DOHH2 (cell line): Measurements from ENCODE around the gene GHR.
A peak's percentile ranks its signal among the peaks of the same experiment; 100 is the strongest.

Experiments
- H3F3A ChIP-seq: fragments of 200-600 bp; sonication (generic), shearing (Covaris generic); 2 replicates; pipeline ENCODE4 v1.6.0; 2016; ENCODE audit warnings: antibody characterized with exemption, mild to moderate bottlenecking; ENCODE audit not compliant: control insufficient read depth, insufficient read depth
- H3K27ac ChIP-seq: fragments of 200-600 bp; sonication (generic); 2 replicates; pipeline ENCODE4 v1.5.1; 2014; ENCODE audit warnings: low read depth, mild to moderate bottlenecking, low read length, moderate library complexity
- H3K27me3 ChIP-seq: fragments of 200-600 bp; sonication (generic); 2 replicates; pipeline ENCODE4 v1.6.1; 2014; ENCODE audit warnings: mild to moderate bottlenecking, low read length, mixed read lengths; ENCODE audit not compliant: control insufficient read depth
- H3K36me3 ChIP-seq: fragments of 200-600 bp; sonication (generic); 2 replicates; pipeline ENCODE4 v1.6.1; 2014; ENCODE audit warnings: mild to moderate bottlenecking, low read length, moderate library complexity, mixed read lengths; ENCODE audit not compliant: control insufficient read depth
- H3K4me1 ChIP-seq: fragments of 200-600 bp; sonication (generic); 2 replicates; pipeline ENCODE4 v1.6.1; 2014; ENCODE audit warnings: mild to moderate bottlenecking, low read length, mixed read lengths; ENCODE audit not compliant: control insufficient read depth
- H3K4me2 ChIP-seq: fragments of 200-600 bp; sonication (generic); 2 replicates; pipeline ENCODE4 v1.6.0; 2014; ENCODE audit warnings: mild to moderate bottlenecking, low read length, moderate library complexity
- H3K4me3 ChIP-seq: fragments of 200-600 bp; sonication (generic); 2 replicates; pipeline ENCODE4 v1.5.1; 2014; ENCODE audit warnings: mild to moderate bottlenecking, low read length, mixed read lengths
- H3K79me2 ChIP-seq: fragments of 200-600 bp; sonication (generic); 2 replicates; pipeline ENCODE4 v1.6.1; 2014; ENCODE audit warnings: mild to moderate bottlenecking, low read length, mixed read lengths; ENCODE audit not compliant: control insufficient read depth
- H3K9me2 ChIP-seq: fragments of 200-600 bp; sonication (generic); replicated peaks from 2 replicates; pipeline ENCODE4 v1.6.1; 2014; ENCODE audit warnings: mild to moderate bottlenecking, low read length, mixed read lengths; ENCODE audit not compliant: control insufficient read depth
- H3K9me3 ChIP-seq: fragments of 200-600 bp; sonication (generic); 2 replicates; pipeline ENCODE4 v1.6.1; 2014; ENCODE audit warnings: antibody characterized with exemption, low read length, mixed read lengths; ENCODE audit not compliant: control insufficient read depth, insufficient read depth
- H4K20me1 ChIP-seq: fragments of 200-600 bp; sonication (generic); 2 replicates; pipeline ENCODE4 v1.6.0; 2014; ENCODE audit warnings: low read depth, mild to moderate bottlenecking, antibody characterized with exemption, low read length, moderate library complexity; ENCODE audit not compliant: control insufficient read depth, insufficient read depth
- EZH2phosphoT487 ChIP-seq: fragments of 200-600 bp; sonication (generic); IDR thresholded peaks from 2 replicates; pipeline ENCODE4 v1.6.1; 2017; ENCODE audit warnings: borderline replicate concordance, mild to moderate bottlenecking, antibody characterized with exemption, low read length, moderate library complexity, mixed read lengths
- TF ChIP-seq, protein P1 (sequence below): fragments of 200-600 bp; sonication (generic); IDR thresholded peaks from one replicate; pipeline ENCODE4 v1.5.1; 2014; ENCODE audit warnings: antibody characterized with exemption, mild to moderate bottlenecking, low read depth, low read length; ENCODE audit not compliant: poor library complexity, severe bottlenecking

GHR gene

DNA sequence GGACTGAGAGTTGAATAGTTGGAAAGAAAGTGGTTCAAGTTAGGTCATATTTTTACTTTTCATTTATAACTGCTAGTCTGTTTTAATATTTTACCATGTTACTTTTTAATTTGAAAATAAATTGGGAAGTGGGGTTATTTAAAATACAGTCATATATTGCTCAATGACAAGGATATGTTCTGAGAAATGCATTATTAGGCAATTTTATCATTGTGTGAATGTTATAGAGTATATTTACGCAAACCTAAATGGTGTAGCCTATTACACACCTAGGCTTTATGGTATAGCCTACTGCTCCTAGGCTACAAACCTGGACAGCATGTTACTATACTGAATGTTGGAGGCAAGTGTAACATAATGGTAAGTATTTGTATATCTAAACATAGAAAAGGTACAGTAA lies 338.6 kb downstream of the GHR start:
- peaks cover 11% of the 10 kb centered on the region for H3K4me1 ChIP-seq
- no peak for TF ChIP-seq EZH2phosphoT487
- TF ChIP-seq, protein P1, sequence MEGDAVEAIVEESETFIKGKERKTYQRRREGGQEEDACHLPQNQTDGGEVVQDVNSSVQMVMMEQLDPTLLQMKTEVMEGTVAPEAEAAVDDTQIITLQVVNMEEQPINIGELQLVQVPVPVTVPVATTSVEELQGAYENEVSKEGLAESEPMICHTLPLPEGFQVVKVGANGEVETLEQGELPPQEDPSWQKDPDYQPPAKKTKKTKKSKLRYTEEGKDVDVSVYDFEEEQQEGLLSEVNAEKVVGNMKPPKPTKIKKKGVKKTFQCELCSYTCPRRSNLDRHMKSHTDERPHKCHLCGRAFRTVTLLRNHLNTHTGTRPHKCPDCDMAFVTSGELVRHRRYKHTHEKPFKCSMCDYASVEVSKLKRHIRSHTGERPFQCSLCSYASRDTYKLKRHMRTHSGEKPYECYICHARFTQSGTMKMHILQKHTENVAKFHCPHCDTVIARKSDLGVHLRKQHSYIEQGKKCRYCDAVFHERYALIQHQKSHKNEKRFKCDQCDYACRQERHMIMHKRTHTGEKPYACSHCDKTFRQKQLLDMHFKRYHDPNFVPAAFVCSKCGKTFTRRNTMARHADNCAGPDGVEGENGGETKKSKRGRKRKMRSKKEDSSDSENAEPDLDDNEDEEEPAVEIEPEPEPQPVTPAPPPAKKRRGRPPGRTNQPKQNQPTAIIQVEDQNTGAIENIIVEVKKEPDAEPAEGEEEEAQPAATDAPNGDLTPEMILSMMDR = no peak
- H3K9me2 ChIP-seq = no peaks in the 10 kb centered on the region
- no peak overlapping the region for H3K4me2 ChIP-seq
- H3K4me3 ChIP-seq = no peak overlapping the region
- H3K27ac ChIP-seq = no peak overlapping the region
- no peaks in the 10 kb centered on the region for H3F3A ChIP-seq
- no peaks in the 10 kb centered on the region for H3K9me3 ChIP-seq
- no peaks in the 10 kb centered on the region for H3K27me3 ChIP-seq
- H4K20me1 ChIP-seq = no peaks in the 10 kb centered on the region
- H3K36me3 ChIP-seq = peaks cover 19% of the 10 kb centered on the region
- peaks cover 10% of the 10 kb centered on the region for H3K79me2 ChIP-seq

- no peaks in the 10 kb centered on the region for H3K4me1 ChIP-seq
- no peak overlapping the region for H3K4me2 ChIP-seq
- H3K9me3 ChIP-seq = no peaks in the 10 kb centered on the region
- H3K36me3 ChIP-seq = peaks cover 26% of the 10 kb centered on the region
- H3K27me3 ChIP-seq = no peaks in the 10 kb centered on the region
- H4K20me1 ChIP-seq = no peaks in the 10 kb centered on the region
- no peak overlapping the region for H3K4me3 ChIP-seq
- TF ChIP-seq, protein P1 = peak; percentile 66
- no peak for TF ChIP-seq EZH2phosphoT487
- H3K27ac ChIP-seq = no peak overlapping the region
- H3F3A ChIP-seq = no peaks in the 10 kb centered on the region
- H3K9me2 ChIP-seq = no peaks in the 10 kb centered on the region
- H3K79me2 ChIP-seq = no peaks in the 10 kb centered on the region
Measured at GRCh38 chr5:42767491-42768105, 344.4 kb downstream of the GHR start.

GRCh38 chr5:42768106-42768504 lies 344.9 kb downstream of the GHR start:
- no peaks in the 10 kb centered on the region for H4K20me1 ChIP-seq
- H3K36me3 ChIP-seq = peaks cover 22% of the 10 kb centered on the region
- no peaks in the 10 kb centered on the region for H3K9me2 ChIP-seq

More at GRCh38 chr5:42768106-42768504, 344.9 kb downstream of the GHR start:
- Histone ChIP-seq H3K27ac (no peak overlapping the region), H3K9me3 (no peaks in the 10 kb centered on the region), H3K4me1 (no peaks in the 10 kb centered on the region), H3K4me3 (no peak overlapping the region), H3K4me2 (no peak overlapping the region), H3K27me3 (no peaks in the 10 kb centered on the region), H3F3A (no peaks in the 10 kb centered on the region), H3K79me2 (no peaks in the 10 kb centered on the region)
- TF ChIP-seq, protein P1 = no peak
- no peak for TF ChIP-seq EZH2phosphoT487
